Sigmoid colon (tissue), 4 donors: Measurements from ENCODE around the gene ELAVL3.

ENCODE experiments used
- EP300 ChIP-seq, 4 donors: sonication (generic); formaldehyde crosslinking; IDR thresholded peaks; one replicate each; pipeline ENCODE4 v1.6.1; 2017; ENCODE audit warnings: antibody characterized with exemption in 4 of 4
- TF ChIP-seq, protein P1 (sequence below), 4 experiments: fragments of 450-650 bp in 3 of 4; fragments of 200-600 bp in 1 of 4; IDR thresholded peaks; one replicate each; pipeline ENCODE4 v1.5.1; 2016 to 2019; ENCODE audit warnings: antibody characterized with exemption in 4 of 4, mild to moderate bottlenecking in 3 of 4, moderate library complexity in 2 of 4

- TF ChIP-seq EP300 (IDR thresholded peaks at IDR 0.05), result no peak
- TF ChIP-seq, protein P1, sequence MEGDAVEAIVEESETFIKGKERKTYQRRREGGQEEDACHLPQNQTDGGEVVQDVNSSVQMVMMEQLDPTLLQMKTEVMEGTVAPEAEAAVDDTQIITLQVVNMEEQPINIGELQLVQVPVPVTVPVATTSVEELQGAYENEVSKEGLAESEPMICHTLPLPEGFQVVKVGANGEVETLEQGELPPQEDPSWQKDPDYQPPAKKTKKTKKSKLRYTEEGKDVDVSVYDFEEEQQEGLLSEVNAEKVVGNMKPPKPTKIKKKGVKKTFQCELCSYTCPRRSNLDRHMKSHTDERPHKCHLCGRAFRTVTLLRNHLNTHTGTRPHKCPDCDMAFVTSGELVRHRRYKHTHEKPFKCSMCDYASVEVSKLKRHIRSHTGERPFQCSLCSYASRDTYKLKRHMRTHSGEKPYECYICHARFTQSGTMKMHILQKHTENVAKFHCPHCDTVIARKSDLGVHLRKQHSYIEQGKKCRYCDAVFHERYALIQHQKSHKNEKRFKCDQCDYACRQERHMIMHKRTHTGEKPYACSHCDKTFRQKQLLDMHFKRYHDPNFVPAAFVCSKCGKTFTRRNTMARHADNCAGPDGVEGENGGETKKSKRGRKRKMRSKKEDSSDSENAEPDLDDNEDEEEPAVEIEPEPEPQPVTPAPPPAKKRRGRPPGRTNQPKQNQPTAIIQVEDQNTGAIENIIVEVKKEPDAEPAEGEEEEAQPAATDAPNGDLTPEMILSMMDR (IDR thresholded peaks at IDR 0.05), result no peak
Measured at GRCh38 chr19:11416346-11417052, 64.3 kb downstream of the ELAVL3 start.
